ENCODE measurements around the gene NWD2. TPM values are rescaled to one million over a fixed set of nuclear protein-coding genes. Genes with fewer than 3 reads are reported as not detected.

NWD2 gene
- total RNA-seq, 1 experiment from 2014 or later: under 0.01 TPM

DNA sequence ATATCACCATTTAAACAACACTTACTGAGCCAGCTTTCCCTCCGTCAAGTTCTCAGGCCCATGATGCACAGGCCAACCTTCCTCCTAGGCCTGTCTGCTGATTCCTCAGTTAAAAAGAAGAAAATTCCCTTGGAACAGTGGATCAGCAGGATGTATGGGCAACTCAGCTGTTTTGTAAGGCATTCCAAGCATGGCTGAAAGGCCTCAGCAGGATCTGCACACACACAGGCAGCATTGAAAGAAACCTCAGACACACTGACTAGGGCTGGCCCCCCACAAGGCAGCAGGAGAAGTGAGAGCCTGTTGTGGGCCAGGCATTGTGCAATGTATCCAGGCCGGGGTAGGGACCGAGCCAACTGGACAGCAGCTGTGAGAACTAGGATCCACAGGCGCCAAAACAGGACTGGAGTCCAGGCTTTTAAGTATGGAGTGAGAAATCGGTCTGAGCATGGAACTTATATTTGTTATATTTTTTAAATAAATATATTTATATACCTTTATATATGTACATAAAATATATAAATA is 171.4 kb downstream of the NWD2 start:
- Histone ChIP-seq H3K4me3 (ENCODE audit: low read length) (no peak overlapping the region), H3K79me2 (ENCODE audit: low read length) (no peaks in the 10 kb centered on the region), H3K9me2 (replicated peaks; ENCODE audit: low read length) (no peaks in the 10 kb centered on the region), H3K4me2 (ENCODE audit: low read length) (no peak overlapping the region), H3K27me3 (ENCODE audit: low read length) (no peaks in the 10 kb centered on the region), H2AFZ (ENCODE audit: low read length) (no peak overlapping the region), H3K4me1 (ENCODE audit: insufficient read depth, low read length) (no peaks in the 10 kb centered on the region), H3K9me3 (ENCODE audit: low read length) (no peaks in the 10 kb centered on the region), H3F3A (ENCODE audit: low read length, unreplicated experiment) (no peaks in the 10 kb centered on the region), H3K36me3 (ENCODE audit: low read depth, low read length) (no peaks in the 10 kb centered on the region), H3K9ac (ENCODE audit: low read length) (no peak overlapping the region), H4K20me1 (ENCODE audit: low read length) (no peaks in the 10 kb centered on the region), H3K27ac (ENCODE audit: low read length) (no peak overlapping the region)
- DNase-seq (no peak), ATAC-seq (no peak)
- TF ChIP-seq EZH2phosphoT487 (IDR thresholded peaks at IDR 0.05; ENCODE audit: borderline replicate concordance, low read length): no peak
- no peak for TF ChIP-seq CTCF (conservative IDR thresholded peaks at IDR 0.05; ENCODE audit: low read depth, low read length)
- TF ChIP-seq EZH2 (IDR thresholded peaks at IDR 0.05; ENCODE audit: low read length, unreplicated experiment): no peak
- POLR2A ChIA-PET (ENCODE audit: unreplicated experiment): no interaction called here
- CTCF ChIA-PET: no interaction called here
- intact Hi-C loops (cut with micrococcal nuclease): no loop called here
- no TSS peak for BruUV-seq (replicated peaks)

DNA sequence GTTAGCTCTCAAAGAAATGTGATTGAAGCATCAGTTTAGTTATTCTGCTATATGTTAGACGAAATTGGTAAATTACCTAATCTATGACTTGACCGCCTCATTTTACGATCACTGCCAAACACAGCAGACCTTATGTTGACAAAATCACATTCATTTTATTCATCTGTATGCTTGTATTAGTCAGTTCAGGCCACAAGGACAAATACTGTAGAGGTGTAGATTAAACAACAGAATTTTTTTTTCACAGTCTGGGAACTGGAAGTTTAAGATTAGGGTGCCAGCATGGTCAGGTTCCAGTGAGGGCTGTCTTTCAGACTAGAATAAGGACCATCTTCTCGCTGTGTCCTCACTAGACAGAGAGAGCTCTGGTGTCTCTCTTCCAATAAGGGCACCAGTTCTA is 177.1 kb downstream of the NWD2 start:
- H3K4me1 ChIP-seq (ENCODE audit: insufficient read depth, low read length): no peaks in the 10 kb centered on the region
- CTCF ChIA-PET: no interaction called here
- POLR2A ChIA-PET (ENCODE audit: unreplicated experiment): no interaction called here

More for the DNA sequence above, 177.1 kb downstream of the NWD2 start:
- DNase-seq (no peak), ATAC-seq (no peak)
- no peak overlapping the region for H3K9ac ChIP-seq (ENCODE audit: low read length)
- no peaks in the 10 kb centered on the region for H4K20me1 ChIP-seq (ENCODE audit: low read length)
- TF ChIP-seq CTCF (conservative IDR thresholded peaks at IDR 0.05; ENCODE audit: low read depth, low read length): no peak
- no peak for TF ChIP-seq EZH2 (IDR thresholded peaks at IDR 0.05; ENCODE audit: low read length, unreplicated experiment)
- no peak for TF ChIP-seq EZH2phosphoT487 (IDR thresholded peaks at IDR 0.05; ENCODE audit: borderline replicate concordance, low read length)
- H3K9me2 ChIP-seq (replicated peaks; ENCODE audit: low read length): no peaks in the 10 kb centered on the region
- no peaks in the 10 kb centered on the region for H3F3A ChIP-seq (ENCODE audit: low read length, unreplicated experiment)
- H3K4me2 ChIP-seq (ENCODE audit: low read length): no peak overlapping the region
- no peaks in the 10 kb centered on the region for H3K36me3 ChIP-seq (ENCODE audit: low read depth, low read length)
- H3K27me3 ChIP-seq (ENCODE audit: low read length): no peaks in the 10 kb centered on the region
- no peak overlapping the region for H3K4me3 ChIP-seq (ENCODE audit: low read length)
- H3K9me3 ChIP-seq (ENCODE audit: low read length): no peaks in the 10 kb centered on the region
- intact Hi-C loops (cut with micrococcal nuclease): no loop called here
- H3K27ac ChIP-seq (ENCODE audit: low read length): no peak overlapping the region
- no peaks in the 10 kb centered on the region for H3K79me2 ChIP-seq (ENCODE audit: low read length)
- no peak overlapping the region for H2AFZ ChIP-seq (ENCODE audit: low read length)
- no TSS peak for BruUV-seq (replicated peaks)
